ENCODE measurements around the gene FGF18. TPM values are rescaled to one million over a fixed set of nuclear protein-coding genes. Genes with fewer than 3 reads are reported as not detected.
A peak's percentile ranks its signal among the peaks of the same experiment; 100 is the strongest.

Gene FGF18
- total RNA-seq, 1 experiment from 2014 or later: 0.94 TPM

DNA sequence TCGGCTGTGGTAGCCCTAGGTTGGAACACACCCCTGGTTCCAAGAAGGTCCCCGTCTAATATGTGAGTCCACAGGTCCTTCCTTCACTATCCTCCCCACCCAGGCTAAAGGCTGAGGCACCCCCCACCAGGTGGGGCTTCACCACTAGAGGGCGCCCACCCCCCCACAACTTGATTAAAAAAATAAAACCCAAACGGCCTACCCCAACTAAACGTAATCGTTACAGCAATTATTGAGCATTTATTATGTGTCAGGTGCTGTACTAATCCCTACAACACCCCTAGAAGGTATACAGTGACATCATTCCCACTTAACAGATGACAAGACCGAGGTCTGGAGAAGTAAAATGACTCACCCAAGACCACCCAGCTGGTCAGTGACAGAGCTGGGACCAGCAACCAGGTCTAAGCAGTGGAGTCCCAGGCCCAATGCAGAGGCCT, 65.0 kb downstream of the FGF18 start:
- no peak overlapping the region for H3T11ph ChIP-seq (ENCODE audit: low read length)
- H4K20me1 ChIP-seq (ENCODE audit: control insufficient read depth, insufficient read depth, insufficient read length): no peaks in the 10 kb centered on the region
- no peak overlapping the region for H3K4me3 Mint-ChIP-seq
- H3K9ac ChIP-seq (ENCODE audit: extremely low read depth, insufficient read length, low read length): no peak overlapping the region
- no peak overlapping the region for H2AFZ ChIP-seq (ENCODE audit: low read length)
- WGBS (ENCODE audit: extremely low coverage, insufficient read length, low lambda C conversion rate): no CpG with 5 or more reads among the region's 7 CpGs
- H3K27me3 Mint-ChIP-seq (ENCODE audit: low read depth): peaks cover 13% of the 10 kb centered on the region
- H3K9me3 Mint-ChIP-seq: no peaks in the 10 kb centered on the region; a peak in 1 of 5 replicates
- no peak overlapping the region for H2BK20ac ChIP-seq (ENCODE audit: low read depth, low read length, poor library complexity, severe bottlenecking)
- no peak overlapping the region for H2BK12ac ChIP-seq (ENCODE audit: insufficient read length, low read depth, low read length)
- H3K4me1 ChIP-seq (ENCODE audit: insufficient read depth, low read length): no peaks in the 10 kb centered on the region
- no peak overlapping the region for H3K4ac ChIP-seq (ENCODE audit: low read depth, low read length)
- H2BK120ac ChIP-seq (ENCODE audit: low read depth, low read length, poor library complexity, severe bottlenecking): no peak overlapping the region
- TF ChIP-seq, protein P1, sequence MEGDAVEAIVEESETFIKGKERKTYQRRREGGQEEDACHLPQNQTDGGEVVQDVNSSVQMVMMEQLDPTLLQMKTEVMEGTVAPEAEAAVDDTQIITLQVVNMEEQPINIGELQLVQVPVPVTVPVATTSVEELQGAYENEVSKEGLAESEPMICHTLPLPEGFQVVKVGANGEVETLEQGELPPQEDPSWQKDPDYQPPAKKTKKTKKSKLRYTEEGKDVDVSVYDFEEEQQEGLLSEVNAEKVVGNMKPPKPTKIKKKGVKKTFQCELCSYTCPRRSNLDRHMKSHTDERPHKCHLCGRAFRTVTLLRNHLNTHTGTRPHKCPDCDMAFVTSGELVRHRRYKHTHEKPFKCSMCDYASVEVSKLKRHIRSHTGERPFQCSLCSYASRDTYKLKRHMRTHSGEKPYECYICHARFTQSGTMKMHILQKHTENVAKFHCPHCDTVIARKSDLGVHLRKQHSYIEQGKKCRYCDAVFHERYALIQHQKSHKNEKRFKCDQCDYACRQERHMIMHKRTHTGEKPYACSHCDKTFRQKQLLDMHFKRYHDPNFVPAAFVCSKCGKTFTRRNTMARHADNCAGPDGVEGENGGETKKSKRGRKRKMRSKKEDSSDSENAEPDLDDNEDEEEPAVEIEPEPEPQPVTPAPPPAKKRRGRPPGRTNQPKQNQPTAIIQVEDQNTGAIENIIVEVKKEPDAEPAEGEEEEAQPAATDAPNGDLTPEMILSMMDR (conservative IDR thresholded peaks at IDR 0.05): peak; percentile 85
- no peak overlapping the region for H3K27ac ChIP-seq (ENCODE audit: insufficient read length, low read depth, low read length)
- no peak overlapping the region for H4K5ac ChIP-seq (ENCODE audit: insufficient read length, low read depth, low read length)
- no peaks in the 10 kb centered on the region; a peak in 1 of 7 replicates for H3K36me3 Mint-ChIP-seq (ENCODE audit: insufficient read depth in 1 of 3, low read depth in 3 of 3)
- H3K79me1 ChIP-seq (ENCODE audit: insufficient read depth, low read depth, low read length, poor library complexity, severe bottlenecking): no peaks in the 10 kb centered on the region
- H3K14ac ChIP-seq (ENCODE audit: insufficient read depth, low read length): no peak overlapping the region
- no peaks in the 10 kb centered on the region for H3K79me2 ChIP-seq (ENCODE audit: insufficient read depth, low read length)
- H4K8ac ChIP-seq (replicated peaks; ENCODE audit: insufficient read length, low read depth, low read length): no peak overlapping the region
- no peaks in the 10 kb centered on the region for H3K23me2 ChIP-seq (ENCODE audit: insufficient read length, low read depth, low read length, poor library complexity, severe bottlenecking)
- H3K18ac ChIP-seq (ENCODE audit: insufficient read length, low read depth, low read length): no peak overlapping the region
- H4K91ac ChIP-seq (ENCODE audit: insufficient read length, low read depth, low read length): no peak overlapping the region
- no peak overlapping the region for H2AK5ac ChIP-seq (ENCODE audit: insufficient read length, low read length)
- no peak overlapping the region for H2BK15ac ChIP-seq (ENCODE audit: low read depth, low read length)
- H3K23ac ChIP-seq (ENCODE audit: insufficient read length, low read depth, low read length): no peak overlapping the region
- no peak overlapping the region for H2BK5ac ChIP-seq (ENCODE audit: insufficient read length, low read length)
- no peaks in the 10 kb centered on the region for H3K27me3 ChIP-seq (ENCODE audit: insufficient read depth, low read length)
- H3K4me1 Mint-ChIP-seq: peaks cover 2 to 20% of the 10 kb centered on the region in 2 experiments
- DNase-seq: no peak
- H3K4me2 ChIP-seq (ENCODE audit: insufficient read depth, insufficient read length, low read length): no peak overlapping the region
- no peak overlapping the region for H3K56ac ChIP-seq (ENCODE audit: insufficient read length, low read depth, low read length)
- no peaks in the 10 kb centered on the region for H3K9me3 ChIP-seq (ENCODE audit: control insufficient read depth, low read depth, low read length)
- no peak overlapping the region for H3K27ac Mint-ChIP-seq
